ENCODE measurements around the gene DFFB.

DNA sequence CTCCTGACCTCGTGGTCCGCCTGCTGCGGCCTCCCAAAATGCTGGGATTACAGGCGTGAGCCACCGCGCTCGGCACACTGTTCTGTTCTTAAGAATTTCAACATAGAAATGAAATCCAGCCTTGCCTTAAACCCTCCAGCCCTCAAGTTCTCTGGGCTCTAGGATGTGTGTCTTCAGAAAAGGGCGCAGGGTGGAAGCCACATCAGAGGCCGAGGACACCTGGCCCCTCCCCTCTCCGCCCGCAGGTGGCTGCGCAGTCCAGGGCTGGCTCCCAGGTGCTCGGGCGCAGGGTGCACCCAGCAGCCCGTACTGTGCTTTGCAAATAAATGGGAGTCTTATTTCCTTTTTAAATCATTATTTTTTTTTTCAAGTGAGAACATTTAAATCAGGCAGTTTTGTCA is 44.8 kb downstream of the DFFB start:
- TF ChIP-seq, protein P1, sequence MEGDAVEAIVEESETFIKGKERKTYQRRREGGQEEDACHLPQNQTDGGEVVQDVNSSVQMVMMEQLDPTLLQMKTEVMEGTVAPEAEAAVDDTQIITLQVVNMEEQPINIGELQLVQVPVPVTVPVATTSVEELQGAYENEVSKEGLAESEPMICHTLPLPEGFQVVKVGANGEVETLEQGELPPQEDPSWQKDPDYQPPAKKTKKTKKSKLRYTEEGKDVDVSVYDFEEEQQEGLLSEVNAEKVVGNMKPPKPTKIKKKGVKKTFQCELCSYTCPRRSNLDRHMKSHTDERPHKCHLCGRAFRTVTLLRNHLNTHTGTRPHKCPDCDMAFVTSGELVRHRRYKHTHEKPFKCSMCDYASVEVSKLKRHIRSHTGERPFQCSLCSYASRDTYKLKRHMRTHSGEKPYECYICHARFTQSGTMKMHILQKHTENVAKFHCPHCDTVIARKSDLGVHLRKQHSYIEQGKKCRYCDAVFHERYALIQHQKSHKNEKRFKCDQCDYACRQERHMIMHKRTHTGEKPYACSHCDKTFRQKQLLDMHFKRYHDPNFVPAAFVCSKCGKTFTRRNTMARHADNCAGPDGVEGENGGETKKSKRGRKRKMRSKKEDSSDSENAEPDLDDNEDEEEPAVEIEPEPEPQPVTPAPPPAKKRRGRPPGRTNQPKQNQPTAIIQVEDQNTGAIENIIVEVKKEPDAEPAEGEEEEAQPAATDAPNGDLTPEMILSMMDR (conservative IDR thresholded peaks at IDR 0.05; ENCODE audit: low read length): no peak
- no peak for TF ChIP-seq EZH2phosphoT487 (IDR thresholded peaks at IDR 0.05; ENCODE audit: borderline replicate concordance)
